A549 (cell line): ENCODE data around the gene SULF2.

Experiments used
- CTCF ChIP-seq: fragments of >200 bp; sonication (Bioruptor Twin); formaldehyde crosslinking; IDR thresholded peaks from 3 replicates; pipeline ENCODE4 v1.5.1; 2016
- ELK1 ChIP-seq: fragments of 150-350 bp; IDR thresholded peaks from 2 replicates; pipeline ENCODE4 v1.6.1; 2014; ENCODE audit warnings: low read depth, mild to moderate bottlenecking, low read length
- EP300 ChIP-seq, 2 experiments: fragments of >200 bp; sonication (Bioruptor Twin); formaldehyde crosslinking; IDR thresholded peaks; 2 replicates in 1 of 2; 3 replicates in 1 of 2; pipeline ENCODE4 v1.6.1; 2016 to 2017
- ESRRA ChIP-seq: fragments of 150-350 bp; IDR thresholded peaks from 2 replicates; pipeline ENCODE4 v1.6.1; 2014; ENCODE audit warnings: mild to moderate bottlenecking, low read length, borderline replicate concordance
- HDAC2 ChIP-seq: fragments of 200-600 bp; sonication (generic); IDR thresholded peaks from 2 replicates; pipeline ENCODE4 v1.6.1; 2016
- JUN ChIP-seq, 2 experiments: fragments of >200 bp; sonication (Bioruptor Twin); formaldehyde crosslinking; IDR thresholded peaks; 2 replicates in 1 of 2; 3 replicates in 1 of 2; pipeline ENCODE4 v1.6.1; 2016 to 2017
- POLR2A ChIP-seq: IDR thresholded peaks from 2 replicates; pipeline ENCODE4 v1.6.1; 2012; ENCODE audit warnings: mild to moderate bottlenecking, low read length
- RAD21 ChIP-seq, 2 experiments: fragments of >200 bp in 1 of 2; sonication (Bioruptor Twin) in 1 of 2; formaldehyde crosslinking in 1 of 2; IDR thresholded peaks in 1 of 2; conservative IDR thresholded peaks in 1 of 2; 2 replicates in 1 of 2; 3 replicates in 1 of 2; pipeline ENCODE4 v1.6.1; 2012 to 2018; ENCODE audit warnings: inconsistent platforms in 1 of 2
- RCOR1 ChIP-seq: fragments of 150-350 bp; IDR thresholded peaks from 2 replicates; pipeline ENCODE4 v1.6.1; 2014; ENCODE audit warnings: antibody characterized with exemption, low read length, low read depth
- REST ChIP-seq: fragments of 200-600 bp; sonication (generic); IDR thresholded peaks from 2 replicates; pipeline ENCODE4 v1.6.1; 2016; ENCODE audit warnings: antibody characterized with exemption, mild to moderate bottlenecking, moderate library complexity
- RFX5 ChIP-seq: fragments of 450-650 bp; IDR thresholded peaks from 2 replicates; pipeline ENCODE4 v1.7.1; 2014; ENCODE audit warnings: antibody characterized with exemption, mild to moderate bottlenecking, moderate library complexity
- TP53 ChIP-seq: fragments of 250-450 bp; sonication (Bioruptor Pico); IDR thresholded peaks from 2 replicates; pipeline ENCODE4 v1.5.0; 2021; ENCODE audit warnings: mild to moderate bottlenecking, moderate library complexity

DNA sequence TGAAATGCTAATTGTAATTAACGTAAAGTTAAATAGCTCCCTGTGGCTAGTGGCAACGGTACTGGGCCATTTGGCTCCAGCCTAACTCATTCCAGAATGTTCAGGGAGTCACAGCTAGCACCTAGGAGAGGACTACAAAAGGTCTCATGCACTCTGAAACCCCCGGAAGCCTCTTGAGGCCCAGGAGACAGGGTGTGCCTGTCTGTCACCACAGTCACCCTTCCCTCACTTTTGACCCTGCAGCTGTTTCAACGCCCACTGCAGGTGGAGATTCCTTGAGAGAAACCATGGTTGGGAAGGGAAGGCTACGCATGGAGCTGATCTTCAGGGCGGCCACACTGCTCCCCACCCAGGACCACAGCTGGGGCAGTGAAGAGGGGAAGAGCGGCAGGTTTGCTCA, 58.6 kb downstream of the SULF2 start:
- TF ChIP-seq RAD21 (conservative IDR thresholded peaks at IDR 0.05 in 1 of 2, IDR thresholded peaks at IDR 0.05 in 1 of 2) (no peak), ELK1 (no peak), JUN (IDR thresholded peaks at IDR 0.05) (no peak), CTCF (no peak), HDAC2 (no peak), ESRRA (no peak), TP53 (CRISPR knock-in tag) (no peak), POLR2A (no peak), REST (no peak), RFX5 (no peak), EP300 (IDR thresholded peaks at IDR 0.05) (no peak), RCOR1 (no peak)
